GM23338 (cell line): ENCODE measurements around the gene PPP2R1A.

Experiments
- CTCF ChIP-seq, 2 experiments: fragments of 200-600 bp in 1 of 2; sonication (generic) in 1 of 2; conservative IDR thresholded peaks; 2 replicates each; pipeline versions ENCODE4 v1.5.1 to v1.6.1; 2016 to 2017; ENCODE audit warnings: antibody characterized with exemption in 2 of 2, low read depth in 2 of 2, mild to moderate bottlenecking in 2 of 2, moderate library complexity in 1 of 2
- POLR2AphosphoS5 ChIP-seq: IDR thresholded peaks from 2 replicates; pipeline ENCODE4 v1.6.1; 2016; ENCODE audit warnings: antibody characterized with exemption, low read depth

DNA sequence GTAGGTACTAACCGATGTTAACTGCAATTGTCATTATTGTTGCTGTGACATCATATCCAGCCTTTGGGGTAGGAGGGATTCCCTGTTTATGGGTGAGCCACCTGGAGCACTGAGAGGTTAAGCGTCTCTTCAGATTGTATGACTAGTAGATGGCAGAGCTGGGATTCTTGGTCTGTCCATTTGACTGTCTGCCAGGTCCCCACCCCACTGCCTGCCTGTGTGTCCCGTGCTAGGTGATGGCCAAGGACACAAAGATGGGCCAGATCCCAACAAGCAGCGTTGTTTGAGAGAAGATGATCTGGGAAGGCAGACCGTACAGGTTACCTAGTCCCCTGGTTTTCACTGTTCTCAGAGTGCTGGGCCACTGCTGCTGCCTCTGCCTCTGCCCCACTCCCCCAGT lies 16.6 kb downstream of the PPP2R1A start:
- no peak for TF ChIP-seq CTCF (conservative IDR thresholded peaks at IDR 0.05; ENCODE audit: low read depth in 2 of 2)
- TF ChIP-seq POLR2AphosphoS5, result no peak
